Spleen (tissue), 11 donors: ENCODE measurements around the gene MYB. TPM values are rescaled to one million over a fixed set of nuclear protein-coding genes. Genes with fewer than 3 reads are reported as not detected.

Source experiments
- DNase-seq: peaks from one replicate; pipeline ENCODE4 v3.0.0-alpha.2; 2020
- H3K27ac ChIP-seq, 8 donors: fragments of 200-600 bp; sonication (generic) in 7 of 8; 1 replicate in 4 of 8; 2 replicates in 4 of 8; pipeline versions ENCODE4 v1.5.0 to v1.8.0; 2016 to 2021; ENCODE audit warnings: inconsistent platforms in 4 of 8, mild to moderate bottlenecking in 4 of 8, moderate library complexity in 1 of 8
- H3K27me3 ChIP-seq, 7 donors: fragments of 200-600 bp; sonication (generic) in 6 of 7; replicated peaks in 1 of 7; 1 replicate in 4 of 7; 2 replicates in 3 of 7; pipeline versions ENCODE4 v1.5.0 to v1.8.0; 2016 to 2021; ENCODE audit warnings: inconsistent platforms in 3 of 7, mild to moderate bottlenecking in 1 of 7
- H3K36me3 ChIP-seq, 6 donors: fragments of 200-600 bp; sonication (generic) in 5 of 6; 1 replicate in 4 of 6; 2 replicates in 2 of 6; pipeline versions ENCODE4 v1.5.0 to v1.8.0; 2016 to 2021; ENCODE audit warnings: inconsistent platforms in 2 of 6
- H3K4me1 ChIP-seq, 6 donors: fragments of 200-600 bp; sonication (generic) in 5 of 6; 1 replicate in 3 of 6; 2 replicates in 3 of 6; pipeline versions ENCODE4 v1.5.0 to v1.8.0; 2016 to 2021; ENCODE audit warnings: inconsistent platforms in 3 of 6
- H3K4me3 ChIP-seq, 8 donors: fragments of 200-600 bp; sonication (generic) in 7 of 8; 1 replicate in 4 of 8; 2 replicates in 4 of 8; pipeline versions ENCODE4 v1.5.0 to v1.8.0; 2016 to 2021; ENCODE audit warnings: inconsistent platforms in 4 of 8, mild to moderate bottlenecking in 4 of 8, moderate library complexity in 2 of 8
- H3K9me3 ChIP-seq, 8 donors: fragments of 200-600 bp; sonication (generic) in 7 of 8; 1 replicate in 4 of 8; 2 replicates in 4 of 8; pipeline versions ENCODE4 v1.5.0 to v1.8.0; 2016 to 2021; ENCODE audit warnings: inconsistent platforms in 4 of 8
- POLR2A ChIP-seq, 3 donors: fragments of 450-650 bp; IDR thresholded peaks; one replicate each; pipeline ENCODE4 v1.5.1; 2017; ENCODE audit warnings: antibody characterized with exemption in 3 of 3, mild to moderate bottlenecking in 1 of 3
- POLR2AphosphoS5 ChIP-seq, 3 donors: sonication (generic); formaldehyde crosslinking; IDR thresholded peaks; one replicate each; pipeline ENCODE4 v1.5.1; 2017; ENCODE audit warnings: antibody characterized with exemption in 3 of 3
- WGBS, 5 donors: extraction: QIAGEN DNeasy Blood & Tissue Kit in 3 of 5; methylation state at CpG; one replicate each; pipeline versions ENCODE4 v1.1.5 to v1.1.7; 2013 to 2018; 5-methylcytosine and 5-hydroxymethylcytosine counted together
- intact Hi-C: fragments of 100-400 bp; cut with DNase I; formaldehyde crosslinking; loops from one replicate; pipeline ENCODE4 v1.15.0; 2023; ENCODE audit warnings: low total_unique reads
- polyA plus RNA-seq, 3 donors: library from polyadenylated mRNA; stranded (reverse); fragments of 200-250 nt; gene quantifications; one replicate each; pipeline ENCODE4 v1.2.1, GENCODE V29; 2013
- total RNA-seq, 7 donors: library from RNA; depleted of rRNA in 3 of 7; stranded (reverse); fragments of >200 nt in 3 of 7; fragmentation: NEBNext Ultra II Directional in 4 of 7; extraction: Animal tissue kit (Norgen Biotek cat#: 25700) in 4 of 7; gene quantifications; one replicate each; pipeline versions ENCODE4 v1.1.0 to v1.2.1, GENCODE V29; 2016 to 2021
- TF ChIP-seq, protein P1 (sequence below), 11 experiments: fragments of 200-600 bp in 7 of 11; fragments of 450-650 bp in 4 of 11; sonication (generic) in 4 of 11; IDR thresholded peaks in 8 of 11; conservative IDR thresholded peaks in 3 of 11; 1 replicate in 7 of 11; 2 replicates in 4 of 11; pipeline versions ENCODE4 v1.4.0 to v1.8.0; 2016 to 2021; ENCODE audit warnings: antibody characterized with exemption in 11 of 11, inconsistent platforms in 4 of 11, mild to moderate bottlenecking in 1 of 11
- donor health status: healthy with polysubstance abuse.
- donor health status: DM: no; HTN: no; CAD: no; lungs with moderate emphysema.
- donor health status: DM: no; HTN: no; CAD: no.
- donor health status: Bipolar disorder and iron deficiency.
- donor health status: healthy.
- donor health status: DM: no; HTN: no; CAD: no.
- donor health status: DM: yes; HTN: yes; CAD: no.

Gene MYB
- total and polyA plus RNA-seq, 10 donors = 0.45 to 6.6 (median 1.9) TPM

DNA sequence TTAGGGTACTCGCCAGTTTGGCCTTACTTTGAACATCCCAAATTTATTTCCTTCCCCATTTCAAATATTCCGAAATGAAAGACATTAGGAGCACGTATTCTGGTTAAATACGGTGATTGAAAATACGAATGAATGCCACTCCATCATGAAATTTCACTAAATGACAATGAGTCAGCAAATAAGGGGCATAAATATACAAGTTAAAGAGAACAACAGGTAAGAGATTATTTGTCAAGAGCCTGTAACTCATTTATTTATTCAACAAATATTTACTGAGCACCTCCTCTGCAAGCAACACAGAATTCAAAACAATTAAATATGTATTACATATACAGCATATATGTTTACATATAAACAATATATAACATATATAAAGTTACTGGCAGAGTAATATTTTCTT lies 44.8 kb downstream of the MYB start:
- intact Hi-C loops = no loop called here
- TF ChIP-seq POLR2A (IDR thresholded peaks at IDR 0.05) = no peak
- TF ChIP-seq, protein P1, sequence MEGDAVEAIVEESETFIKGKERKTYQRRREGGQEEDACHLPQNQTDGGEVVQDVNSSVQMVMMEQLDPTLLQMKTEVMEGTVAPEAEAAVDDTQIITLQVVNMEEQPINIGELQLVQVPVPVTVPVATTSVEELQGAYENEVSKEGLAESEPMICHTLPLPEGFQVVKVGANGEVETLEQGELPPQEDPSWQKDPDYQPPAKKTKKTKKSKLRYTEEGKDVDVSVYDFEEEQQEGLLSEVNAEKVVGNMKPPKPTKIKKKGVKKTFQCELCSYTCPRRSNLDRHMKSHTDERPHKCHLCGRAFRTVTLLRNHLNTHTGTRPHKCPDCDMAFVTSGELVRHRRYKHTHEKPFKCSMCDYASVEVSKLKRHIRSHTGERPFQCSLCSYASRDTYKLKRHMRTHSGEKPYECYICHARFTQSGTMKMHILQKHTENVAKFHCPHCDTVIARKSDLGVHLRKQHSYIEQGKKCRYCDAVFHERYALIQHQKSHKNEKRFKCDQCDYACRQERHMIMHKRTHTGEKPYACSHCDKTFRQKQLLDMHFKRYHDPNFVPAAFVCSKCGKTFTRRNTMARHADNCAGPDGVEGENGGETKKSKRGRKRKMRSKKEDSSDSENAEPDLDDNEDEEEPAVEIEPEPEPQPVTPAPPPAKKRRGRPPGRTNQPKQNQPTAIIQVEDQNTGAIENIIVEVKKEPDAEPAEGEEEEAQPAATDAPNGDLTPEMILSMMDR (IDR thresholded peaks at IDR 0.05 in 8 of 11, conservative IDR thresholded peaks at IDR 0.05 in 3 of 11) = no peak
- TF ChIP-seq POLR2AphosphoS5 (IDR thresholded peaks at IDR 0.05) = no peak
- DNase-seq = no peak
- WGBS, 5 donors = 75 to 95% (median 88%) methylated on average over 5 of the region's 5 CpGs
- Histone ChIP-seq H3K4me3 (no peak overlapping the region), H3K27me3 (no peaks in the 10 kb centered on the region), H3K36me3 (no peaks in the 10 kb centered on the region), H3K27ac (no peak overlapping the region), H3K9me3 (no peaks in the 10 kb centered on the region), H3K4me1 (peaks cover 0 to 7% (median 0%) of the 10 kb centered on the region in 6 donors)

DNA sequence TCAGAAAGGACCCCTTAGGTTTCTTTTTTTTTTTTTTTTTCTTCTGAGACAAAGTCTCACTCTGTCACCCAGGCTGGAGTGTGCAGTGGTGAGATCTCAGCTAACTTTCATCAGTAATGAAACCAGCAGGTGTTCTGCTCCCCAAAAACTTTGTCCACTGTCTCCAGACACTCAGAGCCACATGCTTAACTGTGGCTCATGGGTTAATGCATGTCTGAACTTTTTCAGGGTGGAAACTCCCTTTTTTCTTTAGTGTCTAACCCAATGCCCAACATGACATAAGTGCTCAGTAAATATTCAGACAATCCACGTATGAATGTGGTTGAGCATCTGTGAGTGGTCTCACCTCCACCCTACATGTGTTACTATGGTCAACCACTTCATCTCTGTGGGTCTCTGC lies 45.4 kb downstream of the MYB start:
- Histone ChIP-seq H3K27ac (no peak overlapping the region), H3K4me1 (peaks cover 0 to 7% (median 0%) of the 10 kb centered on the region in 6 donors), H3K27me3 (no peaks in the 10 kb centered on the region), H3K36me3 (no peaks in the 10 kb centered on the region), H3K4me3 (no peak overlapping the region), H3K9me3 (no peaks in the 10 kb centered on the region)
- WGBS, 5 donors = 43 to 69% (median 61%) methylated on average over 1 of the region's 1 CpG
- intact Hi-C loops = no loop called here
- no peak for DNase-seq
- TF ChIP-seq POLR2A (IDR thresholded peaks at IDR 0.05) = no peak
- TF ChIP-seq POLR2AphosphoS5 (IDR thresholded peaks at IDR 0.05) = no peak
- TF ChIP-seq, protein P1 (IDR thresholded peaks at IDR 0.05 in 8 of 11, conservative IDR thresholded peaks at IDR 0.05 in 3 of 11) = no peak

DNA sequence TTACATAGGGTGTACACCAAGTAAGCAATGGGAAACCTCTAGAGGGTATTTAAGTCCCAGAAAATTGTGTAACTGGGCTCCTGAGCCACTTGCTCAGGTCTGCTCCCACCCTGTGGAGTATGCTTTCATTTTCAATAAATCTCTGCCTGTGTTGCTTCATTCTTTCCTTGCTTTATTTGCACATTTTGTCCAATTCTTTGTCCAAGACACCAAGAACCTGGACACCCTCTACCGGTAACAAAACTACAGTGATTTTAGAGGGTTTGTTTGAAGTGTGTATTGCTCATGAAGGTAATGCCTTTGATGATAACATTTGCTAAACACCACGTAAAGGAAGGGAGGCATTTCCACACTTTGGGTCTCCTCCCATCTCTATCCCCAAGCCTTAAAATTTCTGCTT lies 46.2 kb downstream of the MYB start:
- no peaks in the 10 kb centered on the region for H3K9me3 ChIP-seq
- intact Hi-C loops = no loop called here
- no peak for DNase-seq
- TF ChIP-seq, protein P1 (IDR thresholded peaks at IDR 0.05 in 8 of 11, conservative IDR thresholded peaks at IDR 0.05 in 3 of 11) = no peak
- TF ChIP-seq POLR2A (IDR thresholded peaks at IDR 0.05) (no peak), POLR2AphosphoS5 (IDR thresholded peaks at IDR 0.05) (no peak)
- H3K27me3 ChIP-seq = no peaks in the 10 kb centered on the region
- H3K27ac ChIP-seq = no peak overlapping the region
- H3K4me1 ChIP-seq = peaks cover 0 to 7% (median 0%) of the 10 kb centered on the region in 6 donors
- 76 to 89% (median 87%) methylated on average over 2 of the region's 2 CpGs for WGBS, 5 donors
- H3K4me3 ChIP-seq = no peak overlapping the region
- H3K36me3 ChIP-seq = no peaks in the 10 kb centered on the region

DNA sequence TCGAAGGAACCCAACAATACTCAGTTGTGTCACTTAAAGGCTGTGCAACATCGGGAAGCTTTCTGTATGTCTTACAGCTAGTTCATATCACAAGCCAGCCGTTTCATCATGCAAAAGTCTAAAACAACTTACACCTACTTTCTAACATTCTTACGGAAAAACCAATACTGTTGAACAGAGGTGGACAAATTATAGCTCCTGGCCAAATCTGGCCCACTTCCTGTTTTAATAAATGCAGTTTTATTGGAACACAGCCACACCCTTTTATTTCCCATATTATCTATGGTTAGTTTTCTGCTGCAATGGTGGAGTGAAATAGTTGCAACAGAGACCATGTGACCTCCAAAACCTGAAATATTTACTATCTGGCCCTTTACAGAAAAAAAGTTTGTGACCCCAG lies 46.6 kb downstream of the MYB start:
- no peak for DNase-seq
- H3K4me3 ChIP-seq = no peak overlapping the region
- no peak overlapping the region for H3K27ac ChIP-seq
- intact Hi-C loops = no loop called here
- WGBS, 5 donors = 92 to 96% (median 94%) methylated on average over 4 of the region's 4 CpGs
- no peaks in the 10 kb centered on the region for H3K36me3 ChIP-seq
- peaks cover 0 to 7% (median 0%) of the 10 kb centered on the region in 6 donors for H3K4me1 ChIP-seq
- H3K9me3 ChIP-seq = no peaks in the 10 kb centered on the region
- H3K27me3 ChIP-seq = no peaks in the 10 kb centered on the region
- TF ChIP-seq, protein P1 (IDR thresholded peaks at IDR 0.05 in 8 of 11, conservative IDR thresholded peaks at IDR 0.05 in 3 of 11) = no peak
- TF ChIP-seq POLR2AphosphoS5 (IDR thresholded peaks at IDR 0.05) (no peak), POLR2A (IDR thresholded peaks at IDR 0.05) (no peak)
